Loucy (cell line): Measurements from ENCODE around the gene SPTSSB.

Experiments
- H2AFZ ChIP-seq: fragments of 200-600 bp; sonication (generic); 2 replicates; pipeline ENCODE4 v1.6.0; 2016; ENCODE audit warnings: antibody characterized with exemption, mild to moderate bottlenecking, low read length, moderate library complexity
- H3F3A ChIP-seq: fragments of 200-600 bp; 2 replicates; pipeline ENCODE4 v1.6.0; 2016; ENCODE audit warnings: antibody characterized with exemption, low read depth, mild to moderate bottlenecking
- H3K27me3 ChIP-seq: fragments of 200-600 bp; sonication (generic); 2 replicates; pipeline ENCODE4 v1.6.1; 2014; ENCODE audit warnings: low read length, mild to moderate bottlenecking; ENCODE audit not compliant: insufficient read depth, poor library complexity, severe bottlenecking
- H3K36me3 ChIP-seq: fragments of 200-600 bp; sonication (generic); 2 replicates; pipeline ENCODE4 v1.6.1; 2016; ENCODE audit warnings: low read length; ENCODE audit not compliant: insufficient read depth
- H3K4me1 ChIP-seq: fragments of 200-600 bp; sonication (generic); 2 replicates; pipeline ENCODE4 v1.5.1; 2014; ENCODE audit warnings: low read length, mild to moderate bottlenecking; ENCODE audit not compliant: insufficient read depth, poor library complexity, severe bottlenecking
- H3K4me2 ChIP-seq: fragments of 200-600 bp; sonication (generic); 2 replicates; pipeline ENCODE4 v1.6.0; 2014; ENCODE audit warnings: antibody characterized with exemption, low read length, low read depth, mild to moderate bottlenecking; ENCODE audit not compliant: poor library complexity, severe bottlenecking
- H3K4me3 ChIP-seq: fragments of 200-600 bp; sonication (generic); 2 replicates; pipeline ENCODE4 v1.5.1; 2014; ENCODE audit warnings: low read length, mild to moderate bottlenecking, mixed read lengths; ENCODE audit not compliant: poor library complexity, severe bottlenecking
- H3K79me2 ChIP-seq: fragments of 200-600 bp; sonication (generic); 2 replicates; pipeline ENCODE4 v1.6.1; 2014; ENCODE audit warnings: low read length; ENCODE audit not compliant: insufficient read depth
- H3K9ac ChIP-seq: fragments of 200-600 bp; sonication (generic); 2 replicates; pipeline ENCODE4 v1.6.0; 2014; ENCODE audit warnings: mild to moderate bottlenecking, low read depth, low read length, moderate library complexity; ENCODE audit not compliant: poor library complexity, severe bottlenecking
- H3K9me2 ChIP-seq: fragments of 200-600 bp; sonication (generic); replicated peaks from 2 replicates; pipeline ENCODE4 v1.6.1; 2016; ENCODE audit warnings: low read depth, low read length, mixed read lengths
- H3K9me3 ChIP-seq: fragments of 200-600 bp; sonication (generic); 2 replicates; pipeline ENCODE4 v1.6.1; 2014; ENCODE audit warnings: mild to moderate bottlenecking, antibody characterized with exemption, low read length, low read depth; ENCODE audit not compliant: insufficient read depth
- H4K20me1 ChIP-seq: fragments of 200-600 bp; sonication (generic); 2 replicates; pipeline ENCODE4 v1.6.0; 2014; ENCODE audit warnings: antibody characterized with exemption, low read length, mild to moderate bottlenecking; ENCODE audit not compliant: insufficient read depth, poor library complexity, severe bottlenecking
- EZH2phosphoT487 ChIP-seq: fragments of 200-600 bp; IDR thresholded peaks from 2 replicates; pipeline ENCODE4 v1.6.1; 2018; ENCODE audit warnings: antibody characterized with exemption, mild to moderate bottlenecking, moderate library complexity, borderline replicate concordance
- TF ChIP-seq, protein P1 (sequence below): fragments of 200-600 bp; sonication (generic); conservative IDR thresholded peaks from 2 replicates; pipeline ENCODE4 v1.5.1; 2014; ENCODE audit warnings: mild to moderate bottlenecking, antibody characterized with exemption, low read length

SPTSSB gene

DNA sequence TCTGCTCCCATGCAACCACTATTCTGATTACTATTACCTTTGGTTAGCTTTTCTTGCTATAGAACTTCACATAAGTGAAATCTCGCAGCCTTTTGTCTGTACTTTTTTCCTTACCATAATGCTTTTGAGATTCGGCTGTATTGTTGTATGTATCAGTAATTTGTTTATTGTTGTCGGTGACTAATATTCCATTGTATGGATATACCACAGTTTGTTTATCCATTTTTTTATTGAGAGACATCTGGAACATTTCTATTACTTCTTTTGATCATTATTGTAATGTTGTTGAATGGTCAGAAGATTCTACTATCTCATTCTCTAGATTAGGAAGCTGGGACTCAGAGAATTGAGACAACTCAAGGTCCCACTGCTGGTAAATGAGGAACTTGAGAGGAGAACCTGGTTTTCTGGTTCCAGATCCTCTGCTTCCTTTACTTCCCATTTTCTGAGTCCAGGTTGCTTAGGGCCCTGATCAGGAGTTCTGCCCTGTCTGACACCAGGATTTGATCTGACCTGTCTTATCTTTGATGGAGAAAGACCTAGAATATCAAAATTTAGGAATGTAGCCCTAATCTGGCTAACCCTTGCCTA lies 18.2 kb upstream of the SPTSSB start:
- peaks cover 5% of the 10 kb centered on the region for H3K4me1 ChIP-seq
- H3K79me2 ChIP-seq, result no peaks in the 10 kb centered on the region
- H3K4me2 ChIP-seq, result no peak overlapping the region
- H3K27me3 ChIP-seq, result no peaks in the 10 kb centered on the region
- no peaks in the 10 kb centered on the region for H4K20me1 ChIP-seq
- TF ChIP-seq, protein P1, sequence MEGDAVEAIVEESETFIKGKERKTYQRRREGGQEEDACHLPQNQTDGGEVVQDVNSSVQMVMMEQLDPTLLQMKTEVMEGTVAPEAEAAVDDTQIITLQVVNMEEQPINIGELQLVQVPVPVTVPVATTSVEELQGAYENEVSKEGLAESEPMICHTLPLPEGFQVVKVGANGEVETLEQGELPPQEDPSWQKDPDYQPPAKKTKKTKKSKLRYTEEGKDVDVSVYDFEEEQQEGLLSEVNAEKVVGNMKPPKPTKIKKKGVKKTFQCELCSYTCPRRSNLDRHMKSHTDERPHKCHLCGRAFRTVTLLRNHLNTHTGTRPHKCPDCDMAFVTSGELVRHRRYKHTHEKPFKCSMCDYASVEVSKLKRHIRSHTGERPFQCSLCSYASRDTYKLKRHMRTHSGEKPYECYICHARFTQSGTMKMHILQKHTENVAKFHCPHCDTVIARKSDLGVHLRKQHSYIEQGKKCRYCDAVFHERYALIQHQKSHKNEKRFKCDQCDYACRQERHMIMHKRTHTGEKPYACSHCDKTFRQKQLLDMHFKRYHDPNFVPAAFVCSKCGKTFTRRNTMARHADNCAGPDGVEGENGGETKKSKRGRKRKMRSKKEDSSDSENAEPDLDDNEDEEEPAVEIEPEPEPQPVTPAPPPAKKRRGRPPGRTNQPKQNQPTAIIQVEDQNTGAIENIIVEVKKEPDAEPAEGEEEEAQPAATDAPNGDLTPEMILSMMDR, result no peak
- TF ChIP-seq EZH2phosphoT487, result no peak
- H3K36me3 ChIP-seq, result no peaks in the 10 kb centered on the region
- H3K4me3 ChIP-seq, result no peak overlapping the region
- no peaks in the 10 kb centered on the region for H3F3A ChIP-seq
- no peaks in the 10 kb centered on the region for H3K9me3 ChIP-seq
- no peak overlapping the region for H2AFZ ChIP-seq
- H3K9ac ChIP-seq, result no peak overlapping the region
- no peaks in the 10 kb centered on the region for H3K9me2 ChIP-seq

DNA sequence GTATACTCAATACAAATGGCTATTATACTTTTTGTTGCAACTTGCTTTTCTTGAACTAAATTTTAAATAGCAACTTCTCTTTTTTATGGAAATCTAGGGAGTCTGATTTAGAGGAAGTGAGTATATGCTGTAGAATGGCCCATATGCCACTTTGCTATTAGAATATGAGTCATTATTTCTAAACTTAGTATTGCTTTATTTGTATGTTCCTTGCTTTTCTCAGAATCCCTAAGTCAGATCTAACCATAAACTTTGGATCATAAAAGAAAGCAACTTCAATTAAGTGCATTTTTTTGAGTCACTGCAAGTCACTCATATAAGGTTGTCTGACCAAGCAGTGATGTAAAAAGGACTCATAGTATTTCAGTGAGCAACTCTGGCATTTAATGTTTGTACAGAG lies 17.5 kb upstream of the SPTSSB start:
- Histone ChIP-seq H3K9me3 (no peaks in the 10 kb centered on the region), H3K36me3 (no peaks in the 10 kb centered on the region), H2AFZ (no peak overlapping the region), H3K4me3 (no peak overlapping the region), H3K9me2 (no peaks in the 10 kb centered on the region), H3K9ac (no peak overlapping the region), H4K20me1 (no peaks in the 10 kb centered on the region), H3F3A (no peaks in the 10 kb centered on the region), H3K79me2 (no peaks in the 10 kb centered on the region), H3K4me1 (no peaks in the 10 kb centered on the region), H3K27me3 (no peaks in the 10 kb centered on the region), H3K4me2 (no peak overlapping the region)
- TF ChIP-seq, protein P1, result no peak
- no peak for TF ChIP-seq EZH2phosphoT487

DNA sequence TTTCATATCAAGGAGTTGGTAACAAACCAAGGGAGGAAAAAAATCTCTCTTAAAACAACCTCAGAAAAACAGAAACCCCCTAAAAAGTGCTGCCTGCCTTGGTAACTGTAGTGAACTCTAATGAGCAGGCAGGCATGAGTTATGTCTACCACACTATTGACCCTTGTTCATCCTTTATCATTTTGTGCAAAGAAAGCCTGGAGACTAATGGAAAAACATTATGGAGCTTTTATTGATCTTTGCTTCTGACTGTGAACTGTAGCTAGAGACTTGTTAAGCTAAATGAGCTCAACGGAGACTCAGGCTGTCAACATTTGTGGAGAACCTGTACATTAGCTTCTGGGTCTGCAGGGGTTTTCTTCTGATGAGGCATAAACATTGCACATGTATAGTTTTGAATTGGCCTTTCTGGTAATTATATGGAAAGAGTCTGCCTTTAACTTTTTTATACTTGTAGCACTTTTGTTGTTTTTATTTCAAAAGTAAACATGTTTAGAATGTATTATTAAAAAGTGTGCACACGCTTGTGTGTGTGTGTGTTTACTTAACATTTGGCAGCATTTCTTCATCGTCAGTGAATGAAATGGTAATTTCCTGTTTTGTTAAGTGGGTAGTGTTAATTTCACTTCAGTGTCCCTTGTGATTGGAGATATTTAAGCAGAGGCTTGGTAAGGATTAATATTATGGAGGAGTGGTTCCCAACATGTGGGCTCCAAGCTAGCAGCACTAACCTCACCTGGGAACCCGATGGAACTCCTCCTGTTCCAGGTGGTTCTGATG lies 15.9 kb upstream of the SPTSSB start:
- no peaks in the 10 kb centered on the region for H3F3A ChIP-seq
- H3K4me1 ChIP-seq, result no peaks in the 10 kb centered on the region
- no peaks in the 10 kb centered on the region for H3K27me3 ChIP-seq
- TF ChIP-seq, protein P1, result no peak
- no peak for TF ChIP-seq EZH2phosphoT487
- no peaks in the 10 kb centered on the region for H3K9me3 ChIP-seq
- H3K4me3 ChIP-seq, result no peak overlapping the region
- H3K4me2 ChIP-seq, result no peak overlapping the region
- no peaks in the 10 kb centered on the region for H3K79me2 ChIP-seq
- no peaks in the 10 kb centered on the region for H3K36me3 ChIP-seq
- no peak overlapping the region for H2AFZ ChIP-seq
- no peak overlapping the region for H3K9ac ChIP-seq
- H3K9me2 ChIP-seq, result no peaks in the 10 kb centered on the region
- no peaks in the 10 kb centered on the region for H4K20me1 ChIP-seq
